Measurements from ENCODE around the gene AREL1. TPM values are rescaled to one million over a fixed set of nuclear protein-coding genes. Genes with fewer than 3 reads are reported as not detected.

The AREL1 gene
- total and polyA plus RNA-seq, 2 of the 8 experiments (the other 6 are each of a cell fraction or from before 2014, with no cell fraction given) = 31.4 to 49.1 TPM

DNA sequence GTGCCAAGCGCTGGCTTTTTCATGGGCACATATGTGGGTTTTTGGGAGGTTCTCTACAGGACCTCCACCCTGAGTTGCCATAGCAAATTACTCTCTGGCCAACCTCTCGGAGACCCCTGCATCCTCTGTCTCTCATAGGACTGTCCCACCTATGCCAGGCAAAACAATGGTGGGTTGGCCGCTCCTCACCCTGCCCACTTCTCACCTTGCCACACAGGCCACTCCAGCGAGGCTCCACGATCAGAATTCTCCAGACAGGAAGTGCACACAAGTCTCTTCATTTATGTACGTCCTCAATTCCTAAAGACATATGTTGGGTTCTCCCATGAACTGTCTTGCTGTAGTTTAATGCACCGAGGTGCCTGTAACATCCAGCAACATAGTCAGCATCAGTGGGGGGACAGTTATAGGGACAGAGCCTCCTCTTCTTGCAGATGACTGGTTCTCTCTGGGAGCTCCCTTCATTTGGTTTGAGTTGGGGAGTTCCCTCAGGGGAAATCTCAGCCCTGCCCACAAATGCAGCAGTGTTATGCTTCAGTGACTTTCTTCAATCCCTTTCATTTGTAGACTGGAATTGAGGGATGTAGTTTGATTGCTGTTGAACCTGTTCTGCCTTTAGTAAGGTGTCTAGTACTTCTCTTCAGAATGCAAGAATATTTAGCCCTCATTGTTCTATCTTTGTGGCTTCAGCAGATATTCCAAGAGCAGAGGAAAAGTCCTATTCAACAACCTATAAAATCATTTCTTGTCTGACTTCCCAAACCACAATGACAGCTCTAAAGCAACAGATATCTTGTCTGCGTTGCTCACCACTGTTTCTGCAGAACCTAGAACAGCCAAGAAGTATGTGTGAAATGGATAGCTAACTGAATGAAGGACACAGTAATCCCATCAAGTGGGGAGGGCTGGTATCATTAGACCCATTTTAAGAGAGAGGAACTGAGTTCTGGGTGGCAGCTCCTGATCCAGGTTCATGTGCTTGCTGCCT is 98.1 kb downstream of the AREL1 start (continued):
- TF ChIP-seq SIN3A (conservative IDR thresholded peaks at IDR 0.05 in 1 of 2, IDR thresholded peaks at IDR 0.05 in 1 of 2; ENCODE audit: low read depth in 1 of 2, low read length in 2 of 2) (no peak), FOSL1 (IDR thresholded peaks at IDR 0.05; ENCODE audit: insufficient read depth, low read depth, low read length) (no peak), SP4 (IDR thresholded peaks at IDR 0.05; ENCODE audit: low read length) (no peak), TEAD4 (IDR thresholded peaks at IDR 0.05; ENCODE audit: low read depth, low read length) (no peak), GABPA (IDR thresholded peaks at IDR 0.05; ENCODE audit: borderline replicate concordance, insufficient read depth, low read length) (no peak), CREB1 (IDR thresholded peaks at IDR 0.05) (no peak)
